PC-9 (cell line): Measurements from ENCODE around the gene DNTTIP2. TPM values are rescaled to one million over a fixed set of nuclear protein-coding genes. Genes with fewer than 3 reads are reported as not detected.

ENCODE experiments used
- BruUV-seq: library from RNA; stranded (reverse); fragments of 400-500 nt; replicated peaks from 2 replicates; lab custom pipeline; 2021; lab: Mats Ljungman, UMichigan
- CTCF ChIA-PET: fragments of 300-600 bp; sonication (Branson Sonifier 250); formaldehyde crosslinking; loops from one replicate; lab custom pipeline; 2022; ENCODE audit warnings: antibody characterized with exemption; lab: Charles Lee
- POLR2A ChIA-PET: fragments of 300-600 bp; sonication (Branson Sonifier 250); formaldehyde crosslinking; loops from one replicate; lab custom pipeline; 2022; ENCODE audit warnings: antibody characterized with exemption; ENCODE audit not compliant: unreplicated experiment; lab: Charles Lee
- DNase-seq, 2 experiments: peaks; one replicate each; pipeline versions ENCODE4 v3.0.0 to v3.0.0-alpha.2; 2015 to 2022; ENCODE audit warnings: mixed read lengths in 1 of 2
- H2AFZ ChIP-seq: fragments of 200-600 bp; sonication (generic); 2 replicates; pipeline ENCODE4 v1.8.1; 2017; ENCODE audit warnings: antibody characterized with exemption
- H3F3A ChIP-seq: fragments of 200-600 bp; sonication (generic); 2 replicates; pipeline ENCODE4 v1.8.1; 2017; ENCODE audit warnings: antibody characterized with exemption, mild to moderate bottlenecking, low read depth; ENCODE audit not compliant: insufficient read depth
- H3K27ac ChIP-seq: fragments of 200-600 bp; sonication (generic); 2 replicates; pipeline ENCODE4 v1.6.1; 2016; ENCODE audit warnings: mixed run types
- H3K27me3 ChIP-seq: fragments of 200-600 bp; sonication (generic); 2 replicates; pipeline ENCODE4 v1.6.1; 2016; ENCODE audit warnings: low read depth, mixed run types; ENCODE audit not compliant: insufficient read depth
- H3K36me3 ChIP-seq: fragments of 200-600 bp; sonication (generic); 2 replicates; pipeline ENCODE4 v1.6.1; 2016; ENCODE audit warnings: low read depth, mixed run types
- H3K4me1 ChIP-seq: fragments of 200-600 bp; sonication (generic); replicated peaks from 2 replicates; pipeline ENCODE4 v1.6.1; 2016; ENCODE audit warnings: mixed run types; ENCODE audit not compliant: insufficient read depth
- H3K4me2 ChIP-seq: fragments of 200-600 bp; sonication (generic); 2 replicates; pipeline ENCODE4 v1.6.1; 2017; ENCODE audit warnings: mixed run types
- H3K4me3 ChIP-seq: fragments of 200-600 bp; sonication (generic); 2 replicates; pipeline ENCODE4 v1.6.1; 2016; ENCODE audit warnings: mixed run types
- H3K79me2 ChIP-seq: fragments of 200-600 bp; sonication (generic); 2 replicates; pipeline ENCODE4 v1.6.1; 2017; ENCODE audit warnings: low read depth, mixed run types
- H3K9me2 ChIP-seq: fragments of 200-600 bp; sonication (generic); 2 replicates; pipeline ENCODE4 v1.8.1; 2017; ENCODE audit warnings: mild to moderate bottlenecking; ENCODE audit not compliant: insufficient read depth
- H3K9me3 ChIP-seq: fragments of 200-600 bp; sonication (generic); 2 replicates; pipeline ENCODE4 v1.8.1; 2016; ENCODE audit warnings: low read depth; ENCODE audit not compliant: insufficient read depth
- H4K20me1 ChIP-seq: fragments of 200-600 bp; sonication (generic); 2 replicates; pipeline ENCODE4 v1.8.1; 2017; ENCODE audit not compliant: insufficient read depth
- CTCF ChIP-seq: fragments of 200-600 bp; sonication (generic); conservative IDR thresholded peaks from 2 replicates; pipeline ENCODE4 v1.6.1; 2017; ENCODE audit warnings: mixed run types, antibody characterized with exemption, mild to moderate bottlenecking, moderate library complexity
- EZH2 ChIP-seq: fragments of 200-600 bp; sonication (generic); IDR thresholded peaks from 2 replicates; pipeline ENCODE4 v1.8.0; 2017; ENCODE audit warnings: antibody characterized with exemption, low read depth
- intact Hi-C: fragments of 100-400 bp; cut with micrococcal nuclease; formaldehyde crosslinking; loops from one replicate; pipeline ENCODE4 v1.10.0; 2022; ENCODE audit not compliant: unreplicated experiment
- total RNA-seq: library from RNA; stranded (reverse); gene quantifications from 2 replicates; pipeline ENCODE4 v1.2.3, GENCODE V29; 2021

The DNTTIP2 gene
- total RNA-seq, 1 experiment from 2014 or later, result 85.7 TPM

GRCh38 chr1:93820554-93821422, 58.2 kb downstream of the DNTTIP2 start:
- no peaks in the 10 kb centered on the region for H4K20me1 ChIP-seq
- no peak overlapping the region for H3K27ac ChIP-seq
- H3K79me2 ChIP-seq, result no peaks in the 10 kb centered on the region
- no peak overlapping the region for H3K4me3 ChIP-seq
- TF ChIP-seq CTCF (no peak), EZH2 (no peak)
- H3K9me3 ChIP-seq, result no peaks in the 10 kb centered on the region
- no TSS peak for BruUV-seq
- peaks cover 51% of the 10 kb centered on the region for H3K4me1 ChIP-seq
- H3K9me2 ChIP-seq, result no peaks in the 10 kb centered on the region
- H3K27me3 ChIP-seq, result no peaks in the 10 kb centered on the region
- no peak overlapping the region for H2AFZ ChIP-seq
- no peak for DNase-seq
- no peaks in the 10 kb centered on the region for H3K36me3 ChIP-seq
- intact Hi-C loops, result no loop called here
- CTCF ChIA-PET, result interaction anchor here (0.6 kb wide), 1 partner anchor 24 kb away, joined by 8 read pairs; no protein-coding TSS in a partner anchor
- peaks cover 14% of the 10 kb centered on the region; the same call in 1 of the 2 replicates for H3F3A ChIP-seq
- POLR2A ChIA-PET, result no interaction called here
- H3K4me2 ChIP-seq, result no peak overlapping the region

- no TSS peak for BruUV-seq
- no peak overlapping the region for H2AFZ ChIP-seq
- no peaks in the 10 kb centered on the region for H3K9me2 ChIP-seq
- ChIA-PET POLR2A (interaction anchor here (0.5 to 0.6 kb wide), 3 partner anchors 22 to 491 kb away, joined by 5 to 7 read pairs (median 5); no protein-coding TSS in a partner anchor), CTCF (interaction anchor here (1.0 to 2.9 kb wide), 2 partner anchors 25 to 151 kb away, joined by 3 to 18 read pairs; no protein-coding TSS in a partner anchor)
- H3K4me2 ChIP-seq, result 0 out of 2 replicates have a peak overlapping the region, but pooled peaks have one; percentile 10
- intact Hi-C loops, result no loop called here
- H3K27ac ChIP-seq, result 0 out of 2 replicates have a peak overlapping the region, but pooled peaks have one; percentile 4
- no peak overlapping the region for H3K4me3 ChIP-seq
- H4K20me1 ChIP-seq, result no peaks in the 10 kb centered on the region
- no peaks in the 10 kb centered on the region for H3K36me3 ChIP-seq
- peaks cover 17% of the 10 kb centered on the region for H3F3A ChIP-seq
- H3K27me3 ChIP-seq, result no peaks in the 10 kb centered on the region
- H3K9me3 ChIP-seq, result no peaks in the 10 kb centered on the region
- TF ChIP-seq CTCF (no peak), EZH2 (no peak)
- peaks cover 68% of the 10 kb centered on the region for H3K4me1 ChIP-seq
- H3K79me2 ChIP-seq, result 0 out of 2 replicates have a peak, but pooled peaks cover 3% of the 10 kb centered on the region
- DNase-seq, result no peak
These were observed 60.4 kb downstream of the DNTTIP2 start for GRCh38 chr1:93818570-93818959.

DNA sequence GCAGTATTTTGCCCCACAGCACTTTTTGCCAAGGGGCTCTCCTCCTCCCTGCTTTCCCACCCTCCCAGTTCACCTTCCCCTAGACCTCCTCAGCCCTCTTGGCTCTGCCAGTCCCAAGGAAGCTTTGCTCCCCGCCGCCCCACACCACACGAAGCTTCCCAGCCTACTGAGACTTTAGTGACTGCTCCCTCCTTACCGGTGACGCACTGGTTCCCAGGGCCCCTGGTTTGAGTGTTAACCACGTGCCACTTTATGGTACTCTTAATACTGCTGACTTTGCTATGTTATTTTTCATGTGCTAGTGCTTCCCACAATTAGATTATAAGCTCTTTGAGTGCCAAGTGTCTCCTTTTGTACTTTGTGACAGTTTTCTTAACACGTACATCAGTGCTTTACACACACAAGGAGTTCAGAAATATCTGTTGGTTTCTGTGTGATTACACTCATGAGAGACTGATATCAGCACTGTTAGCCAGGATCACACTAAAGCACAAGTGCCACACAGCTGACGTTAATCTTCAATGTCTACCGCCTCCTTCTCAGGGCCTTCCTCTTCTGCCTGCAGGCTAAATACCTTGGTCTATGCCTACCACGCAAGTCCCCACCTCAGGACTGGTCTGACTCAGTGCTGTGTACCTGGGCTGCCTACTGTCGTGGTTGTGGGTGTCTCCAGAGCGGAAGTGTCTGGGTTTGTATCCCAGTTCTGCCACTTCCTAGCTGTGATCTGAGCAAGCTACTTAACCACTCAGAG, 61.0 kb downstream of the DNTTIP2 start:
- no peak overlapping the region for H3K4me3 ChIP-seq
- peaks cover 74% of the 10 kb centered on the region for H3K4me1 ChIP-seq
- DNase-seq, result peak; percentile 56 to 68
- 0 out of 2 replicates have a peak, but pooled peaks cover 5% of the 10 kb centered on the region for H3K79me2 ChIP-seq
- no peaks in the 10 kb centered on the region for H3K9me3 ChIP-seq
- no peaks in the 10 kb centered on the region for H3K27me3 ChIP-seq
- no TSS peak for BruUV-seq
- CTCF ChIA-PET, result interaction anchor here (1.0 to 2.9 kb wide), 3 partner anchors 11 to 151 kb away, joined by 3 to 18 read pairs (median 3); no protein-coding TSS in a partner anchor
- H4K20me1 ChIP-seq, result no peaks in the 10 kb centered on the region
- POLR2A ChIA-PET, result interaction anchor here (0.5 to 0.6 kb wide), 3 partner anchors 142 to 491 kb away, joined by 3 to 7 read pairs (median 5); no protein-coding TSS in a partner anchor
- H2AFZ ChIP-seq, result no peak overlapping the region
- no peaks in the 10 kb centered on the region for H3K9me2 ChIP-seq
- H3F3A ChIP-seq, result peaks cover 23% of the 10 kb centered on the region
- H3K4me2 ChIP-seq, result peak overlapping the region; percentile 45
- 0 out of 2 replicates have a peak overlapping the region, but pooled peaks have one; percentile 4 for H3K27ac ChIP-seq
- intact Hi-C loops, result no loop called here
- H3K36me3 ChIP-seq, result no peaks in the 10 kb centered on the region
- TF ChIP-seq CTCF, result no peak
- TF ChIP-seq EZH2, result no peak
